GM15510 (cell line): ENCODE results near the gene COA8.

Experiments used
- POLR2A ChIP-seq: IDR thresholded peaks from 3 replicates; pipeline ENCODE4 v1.6.1; 2011; ENCODE audit warnings: borderline replicate concordance; ENCODE audit not compliant: insufficient read length; ENCODE audit errors: extremely low read depth

The COA8 gene

DNA sequence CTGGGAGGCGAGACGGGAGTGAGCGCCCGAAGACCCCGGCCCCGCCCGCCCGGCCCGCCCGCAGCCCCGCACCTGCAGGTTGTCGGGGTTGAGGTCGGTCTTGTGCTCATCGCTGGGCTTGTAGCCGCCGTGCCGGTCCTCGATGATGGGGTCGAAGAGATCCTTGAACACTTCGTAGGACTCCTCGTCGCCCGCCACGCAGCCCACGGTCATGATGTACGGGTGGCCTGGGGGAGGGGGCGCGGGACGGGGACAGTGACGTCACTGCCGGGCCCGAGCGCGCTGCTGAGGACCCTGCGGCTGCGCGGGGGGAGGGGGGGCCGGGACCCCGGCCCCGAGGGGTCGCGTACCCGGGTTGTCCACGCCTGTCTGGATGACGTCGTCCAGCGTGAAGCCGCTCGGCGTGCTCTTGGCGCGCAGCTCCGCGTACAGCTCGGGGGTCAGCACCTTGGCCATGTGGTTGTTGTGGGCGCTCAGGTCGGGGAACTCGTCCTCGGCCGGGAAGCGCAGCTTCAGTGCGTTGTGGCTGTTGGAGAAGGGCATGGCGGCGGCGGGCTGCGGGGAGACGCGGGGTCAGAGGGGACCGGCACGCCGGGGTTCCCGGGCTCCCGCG is 40.7 kb upstream of the COA8 start:
- TF ChIP-seq POLR2A = no peak

DNA sequence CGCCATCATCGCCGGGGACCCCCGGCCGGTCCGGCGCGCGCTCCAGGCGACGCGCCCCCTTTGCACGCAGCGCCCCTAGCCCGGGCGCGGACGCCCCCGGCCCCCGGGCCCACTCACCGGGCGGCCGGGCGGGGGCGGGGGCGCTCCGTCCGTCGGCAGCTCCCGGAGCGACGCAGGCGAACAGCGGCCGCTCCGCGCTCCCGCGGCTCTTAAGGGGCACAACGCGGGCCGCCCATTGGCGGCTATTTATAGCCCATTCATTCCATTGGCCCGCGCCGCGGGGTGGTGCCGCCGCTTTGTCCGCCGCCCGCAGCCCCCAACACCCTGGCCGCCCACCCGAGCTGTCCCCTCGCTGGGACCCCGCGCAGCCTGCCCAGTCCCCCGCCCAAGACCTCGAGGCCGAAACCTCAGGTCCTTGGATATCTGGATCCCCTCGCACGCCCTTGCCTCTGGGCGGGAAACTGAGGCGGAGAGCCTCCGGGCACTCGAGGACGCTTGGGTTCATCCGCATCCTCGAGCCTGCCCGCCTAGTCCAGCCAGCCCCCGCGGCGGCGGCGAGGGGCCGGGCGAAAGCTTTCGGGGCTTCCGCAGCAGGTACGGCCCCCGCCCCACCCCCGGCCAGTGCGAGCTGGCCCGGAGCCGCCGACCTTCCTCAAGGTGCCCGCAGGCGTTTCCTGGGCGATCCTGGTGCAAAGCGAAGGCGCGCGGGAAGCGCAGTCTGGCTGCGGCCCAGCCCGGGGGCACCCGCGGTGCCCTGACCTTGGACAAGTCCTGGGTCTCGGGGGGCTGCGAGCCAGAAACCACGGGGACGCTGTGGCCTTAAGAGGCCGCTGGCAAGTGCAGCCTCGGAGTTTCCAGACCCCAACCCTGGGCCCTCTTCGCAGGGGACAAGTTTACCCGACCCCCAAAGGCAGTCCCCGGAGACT is 39.8 kb upstream of the COA8 start, which contains the start of gene CKB:
Gene CKB (minus strand): TSS at position 182 of the 926 bp plus-strand sequence. CDS start 337 bp downstream, outside the sequence.
- TF ChIP-seq POLR2A = no peak

- no peak for TF ChIP-seq POLR2A
These were observed 39.2 kb upstream of the COA8 start for GRCh38 chr14:103523575-103523954.

GRCh38 chr14:103524002-103524935 is 38.5 kb upstream of the COA8 start:
- no peak for TF ChIP-seq POLR2A

DNA sequence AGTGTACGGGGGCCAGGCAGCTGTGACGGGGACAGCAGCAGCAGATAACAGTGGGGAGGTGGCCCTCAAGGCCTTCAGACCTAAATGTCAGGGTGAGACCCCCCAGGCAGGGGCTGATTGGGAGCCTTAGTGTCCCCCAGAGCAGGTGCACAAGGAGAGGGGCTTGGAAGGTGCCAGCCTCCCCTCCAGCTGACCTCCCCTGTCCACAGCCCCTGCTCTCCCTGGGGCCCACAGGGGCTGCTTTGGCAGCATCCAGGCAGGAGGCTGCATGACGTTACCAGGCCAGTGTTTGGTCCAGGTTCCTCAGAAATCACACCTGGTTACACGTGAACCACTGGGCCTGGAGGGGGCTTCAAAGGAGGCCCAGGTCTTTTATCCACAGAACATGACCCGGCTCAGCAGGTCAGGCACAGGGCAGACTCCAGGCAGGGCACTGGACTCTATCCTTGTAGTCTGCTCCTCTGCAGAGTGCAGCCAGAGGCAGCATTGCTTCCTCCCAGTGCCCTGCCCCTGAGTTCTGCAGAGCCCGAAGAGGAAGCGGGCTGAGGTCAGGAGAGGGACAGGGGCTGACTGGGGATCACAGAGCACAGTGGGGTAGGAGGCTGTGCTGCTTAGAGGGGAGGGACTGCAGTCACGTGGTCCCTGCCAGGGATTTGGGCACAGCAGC is 36.4 kb upstream of the COA8 start:
- TF ChIP-seq POLR2A = no peak

DNA sequence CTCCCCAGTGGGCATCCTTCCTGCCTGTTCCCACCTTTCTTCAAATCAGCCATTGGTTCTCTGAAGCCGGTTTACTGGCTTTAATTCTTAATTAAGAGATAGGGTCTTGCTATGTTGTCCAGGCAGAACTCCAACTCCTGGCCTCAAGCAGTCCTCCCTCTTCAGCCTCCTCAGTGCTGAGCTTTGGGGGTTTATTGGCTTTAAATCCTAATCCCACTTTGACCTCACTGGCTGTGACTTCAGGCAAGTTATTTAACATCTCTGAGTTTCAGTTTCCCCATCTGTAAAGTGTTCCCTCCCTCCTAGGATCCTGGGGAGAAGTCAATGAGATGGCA is 35.9 kb upstream of the COA8 start:
- TF ChIP-seq POLR2A = no peak

GRCh38 chr14:103527408-103528145 is 35.2 kb upstream of the COA8 start:
- no peak for TF ChIP-seq POLR2A

DNA sequence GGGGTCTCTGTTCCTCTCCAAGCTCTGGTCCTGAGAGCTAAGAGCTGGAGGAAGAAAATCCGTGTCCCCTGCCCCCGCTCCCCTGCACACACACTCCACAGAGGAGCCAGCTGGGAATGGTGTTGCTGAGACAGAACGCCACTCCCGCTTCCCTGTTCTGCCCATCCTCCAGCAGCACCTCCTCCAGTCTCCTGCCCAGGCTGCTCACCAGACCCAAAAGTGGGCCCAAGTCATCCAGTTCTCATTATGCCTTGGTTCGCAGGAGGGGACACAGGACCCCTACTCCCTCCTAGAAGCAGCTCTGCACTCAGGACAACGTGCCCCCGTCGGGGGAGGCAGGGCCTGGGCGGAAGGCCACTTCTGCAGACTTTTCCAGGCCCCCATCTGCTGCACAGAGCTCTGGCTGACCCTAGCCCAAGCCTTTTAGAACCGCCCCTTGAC is 34.6 kb upstream of the COA8 start:
- TF ChIP-seq POLR2A = no peak

- TF ChIP-seq POLR2A = peak; percentile 75
These were observed 34.0 kb upstream of the COA8 start, which contains the start of gene TRMT61A for GRCh38 chr14:103528587-103529382. Gene TRMT61A, plus strand, starts transcription at chr14:103529196. Its CDS starts 783 bp downstream, at chr14:103529979.

GRCh38 chr14:103529383-103530365 is 33.1 kb upstream of the COA8 start:
- TF ChIP-seq POLR2A = no peak

- no peak for TF ChIP-seq POLR2A
These were observed 32.4 kb upstream of the COA8 start for GRCh38 chr14:103530390-103530789.

- no peak for TF ChIP-seq POLR2A
These were observed 31.9 kb upstream of the COA8 start for GRCh38 chr14:103530831-103531230.
